ENCODE data around the gene RGS12.

Gene RGS12

DNA sequence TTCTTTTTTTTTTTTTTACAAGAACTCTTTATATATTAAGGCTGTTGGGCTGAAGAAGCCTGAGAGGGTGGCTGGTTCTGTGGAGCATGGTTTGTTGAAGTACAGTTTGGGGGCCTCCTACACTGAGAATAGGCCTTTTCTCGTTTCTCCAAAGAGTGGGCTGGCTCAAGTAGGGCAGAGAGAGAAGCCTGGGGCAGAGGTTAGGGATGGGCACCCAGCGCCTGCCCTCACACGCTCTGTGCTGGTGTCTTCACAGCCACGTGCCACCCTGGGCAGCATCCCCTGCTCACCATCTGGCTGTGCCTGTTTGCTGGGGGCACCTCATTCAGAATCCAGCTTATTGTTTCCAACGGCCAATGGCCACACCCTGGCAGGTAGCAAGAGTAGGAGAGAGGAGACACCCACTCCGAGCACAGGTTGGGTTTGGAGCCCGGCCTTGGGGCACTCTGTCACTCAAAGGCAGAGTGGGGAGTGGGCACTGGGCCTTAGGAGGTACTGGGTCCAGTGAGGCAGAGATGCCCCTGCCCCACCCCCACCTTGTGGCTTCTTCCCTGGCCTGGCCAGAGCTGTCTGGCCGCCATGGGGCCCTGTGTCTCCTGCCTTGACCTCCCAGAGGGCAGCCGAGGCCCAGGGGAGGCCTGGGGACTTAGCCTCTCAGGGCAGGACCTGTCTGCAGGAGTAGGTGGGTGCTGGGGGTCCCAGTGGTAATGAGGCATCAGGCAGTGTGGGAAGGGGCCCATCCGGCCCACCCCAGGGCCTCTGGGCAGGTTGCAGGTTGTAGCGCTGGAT is 40.9 kb upstream of the RGS12 start:
- TF ChIP-seq, protein P1, sequence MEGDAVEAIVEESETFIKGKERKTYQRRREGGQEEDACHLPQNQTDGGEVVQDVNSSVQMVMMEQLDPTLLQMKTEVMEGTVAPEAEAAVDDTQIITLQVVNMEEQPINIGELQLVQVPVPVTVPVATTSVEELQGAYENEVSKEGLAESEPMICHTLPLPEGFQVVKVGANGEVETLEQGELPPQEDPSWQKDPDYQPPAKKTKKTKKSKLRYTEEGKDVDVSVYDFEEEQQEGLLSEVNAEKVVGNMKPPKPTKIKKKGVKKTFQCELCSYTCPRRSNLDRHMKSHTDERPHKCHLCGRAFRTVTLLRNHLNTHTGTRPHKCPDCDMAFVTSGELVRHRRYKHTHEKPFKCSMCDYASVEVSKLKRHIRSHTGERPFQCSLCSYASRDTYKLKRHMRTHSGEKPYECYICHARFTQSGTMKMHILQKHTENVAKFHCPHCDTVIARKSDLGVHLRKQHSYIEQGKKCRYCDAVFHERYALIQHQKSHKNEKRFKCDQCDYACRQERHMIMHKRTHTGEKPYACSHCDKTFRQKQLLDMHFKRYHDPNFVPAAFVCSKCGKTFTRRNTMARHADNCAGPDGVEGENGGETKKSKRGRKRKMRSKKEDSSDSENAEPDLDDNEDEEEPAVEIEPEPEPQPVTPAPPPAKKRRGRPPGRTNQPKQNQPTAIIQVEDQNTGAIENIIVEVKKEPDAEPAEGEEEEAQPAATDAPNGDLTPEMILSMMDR (IDR thresholded peaks at IDR 0.05): no peak

DNA sequence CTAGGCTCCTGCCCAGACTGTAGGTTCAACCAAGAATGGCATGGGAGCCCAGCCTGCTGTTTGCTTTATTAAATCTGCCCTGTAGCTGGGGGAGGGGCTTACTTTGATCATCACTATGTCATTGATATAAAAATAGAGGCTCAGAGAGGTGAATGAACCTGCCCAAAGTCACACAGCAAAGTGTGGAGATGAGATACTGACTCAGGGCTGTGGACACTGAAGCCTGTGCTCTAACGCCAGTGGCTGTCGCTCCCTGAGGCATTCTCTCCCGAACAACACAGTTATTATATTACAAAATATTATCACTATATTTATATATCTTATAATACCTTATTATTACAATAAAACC is 40.4 kb upstream of the RGS12 start:
- TF ChIP-seq, protein P1 (IDR thresholded peaks at IDR 0.05): no peak

DNA sequence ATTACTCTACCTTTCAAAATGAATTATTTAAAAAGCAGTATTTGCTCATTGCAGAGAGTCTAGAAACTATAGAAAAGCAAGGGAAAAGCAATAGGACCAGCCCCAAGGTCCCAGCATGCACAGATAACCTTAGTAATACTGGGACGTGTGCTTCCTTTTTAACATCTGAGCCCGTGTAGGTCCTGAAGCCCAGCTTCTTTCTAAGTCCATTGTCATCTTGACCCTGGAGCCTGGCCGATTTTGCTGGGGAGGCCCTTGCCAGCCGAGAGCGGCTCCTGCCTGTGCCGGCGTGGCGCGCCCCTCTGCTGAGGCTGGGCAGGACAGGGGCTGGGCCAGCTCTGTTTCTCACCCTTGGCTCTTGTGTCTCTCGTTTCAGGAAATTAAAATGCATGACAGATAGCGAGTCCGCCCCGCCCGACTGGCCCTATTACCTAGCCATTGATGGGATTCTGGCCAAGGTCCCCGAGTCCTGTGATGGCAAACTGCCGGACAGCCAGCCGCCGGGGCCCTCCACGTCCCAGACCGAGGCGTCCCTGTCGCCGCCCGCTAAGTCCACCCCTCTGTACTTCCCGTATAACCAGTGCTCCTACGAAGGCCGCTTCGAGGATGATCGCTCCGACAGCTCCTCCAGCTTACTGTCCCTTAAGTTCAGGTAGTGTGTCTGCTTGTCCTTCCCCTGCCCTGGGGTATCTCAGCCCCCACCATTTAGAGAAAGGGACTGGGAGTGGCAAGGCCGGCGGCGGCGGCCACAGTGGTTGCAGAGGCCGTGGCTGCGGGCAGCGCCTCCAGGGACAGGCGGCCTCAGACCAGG is 39.8 kb upstream of the RGS12 start:
- TF ChIP-seq, protein P1 (IDR thresholded peaks at IDR 0.05): no peak

DNA sequence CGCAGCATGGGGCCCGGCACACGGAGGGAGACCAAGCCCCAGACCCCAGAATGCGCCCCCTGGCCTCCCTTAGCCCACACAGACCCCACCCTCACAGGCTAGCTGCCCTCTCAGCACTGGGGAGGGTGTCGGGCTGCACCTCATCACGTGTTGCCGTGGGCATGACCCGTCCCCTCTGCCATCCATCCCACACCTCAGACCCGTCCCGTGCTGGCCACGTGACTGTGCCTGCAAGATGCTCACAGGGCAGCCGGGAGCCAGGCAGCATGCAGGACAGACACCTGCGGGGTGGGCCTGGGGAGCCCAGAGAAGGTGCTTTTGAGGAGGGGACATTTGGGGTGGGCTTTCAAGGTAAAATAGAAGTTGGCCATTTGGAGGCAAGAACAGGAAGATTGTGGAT is 39.0 kb upstream of the RGS12 start:
- TF ChIP-seq, protein P1 (IDR thresholded peaks at IDR 0.05): no peak

DNA sequence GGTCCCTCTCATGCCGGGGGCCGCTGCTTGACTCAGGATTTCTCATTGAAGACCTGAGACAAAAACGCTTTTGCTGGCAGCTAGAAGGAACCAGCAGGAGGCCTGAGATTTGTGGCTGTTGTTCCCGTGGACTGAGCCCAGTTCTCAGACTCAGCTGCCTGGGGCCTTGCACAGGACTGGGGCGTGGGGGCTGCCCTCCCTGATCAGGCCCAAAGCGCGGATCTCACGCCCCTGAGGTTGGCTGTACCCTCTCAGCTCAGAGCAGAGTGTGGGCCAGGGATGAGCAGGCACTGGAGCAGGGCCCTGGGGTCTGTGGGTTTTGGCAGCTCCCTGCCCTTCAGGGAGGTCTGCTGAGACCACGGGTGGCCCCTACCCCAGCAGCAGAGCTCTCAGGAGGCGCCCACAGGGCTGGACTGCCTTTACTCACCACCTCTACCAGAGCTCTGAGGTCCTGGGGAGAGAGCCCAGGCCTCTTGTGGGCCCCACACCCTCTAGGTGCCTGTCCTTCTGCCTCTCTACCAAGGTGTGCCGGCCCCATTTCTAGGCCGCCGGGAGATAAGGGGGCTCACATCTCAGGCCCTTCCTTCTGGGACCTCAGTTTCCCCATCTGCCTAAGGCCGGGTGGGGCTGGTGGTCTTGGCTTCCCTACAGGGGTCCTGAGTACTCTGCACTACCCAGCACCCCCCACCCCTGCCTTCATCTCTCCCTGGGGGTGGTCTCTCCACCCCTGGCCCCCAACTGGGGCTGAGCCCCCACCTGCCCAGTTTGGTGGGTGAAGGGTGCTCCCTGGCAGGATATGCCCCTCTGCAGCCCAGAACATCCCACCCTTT is 38.3 kb upstream of the RGS12 start:
- TF ChIP-seq, protein P1 (IDR thresholded peaks at IDR 0.05): no peak

DNA sequence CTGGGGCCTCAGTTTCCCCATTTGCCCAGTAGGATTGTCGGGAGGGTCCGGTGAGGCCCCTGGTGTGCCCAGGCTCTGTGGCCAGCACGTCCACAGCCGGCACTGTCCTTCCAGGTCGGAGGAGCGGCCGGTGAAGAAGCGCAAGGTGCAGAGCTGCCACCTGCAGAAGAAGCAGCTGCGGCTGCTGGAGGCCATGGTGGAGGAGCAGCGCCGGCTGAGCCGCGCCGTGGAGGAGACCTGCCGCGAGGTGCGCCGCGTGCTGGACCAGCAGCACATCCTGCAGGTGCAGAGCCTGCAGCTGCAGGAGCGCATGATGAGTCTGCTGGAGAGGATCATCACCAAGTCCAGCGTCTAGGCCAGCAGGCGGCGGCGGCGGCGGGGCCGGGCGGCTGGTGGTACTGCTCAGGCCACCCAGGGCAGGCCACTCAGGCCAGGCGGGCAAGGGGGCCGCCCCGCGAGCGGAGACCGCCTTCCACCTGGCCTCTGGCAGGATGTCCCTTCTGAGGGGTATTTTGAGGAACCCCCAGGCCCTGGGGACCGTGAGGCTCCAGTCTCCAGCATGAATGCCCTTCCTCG is 37.1 kb upstream of the RGS12 start:
- TF ChIP-seq, protein P1 (IDR thresholded peaks at IDR 0.05): no peak

Data from LNCAP (cell line).